Stimulated activated CD4-positive, alpha-beta T cell treated with anti-CD3 and anti-CD28 coated beads, TNF-alpha, amount 100 ng/mL, for 24 hours (primary cell): ENCODE measurements around the gene SAPCD2.
"Not testable (repeated sequence)": the region's sequence is repeated elsewhere in the genome, so short reads cannot be mapped to it uniquely, and the experiment has no call there.

Experiments
- DNase-seq, 3 experiments: peaks; one replicate each; pipeline ENCODE4 v3.0.0-alpha.2; 2020; ENCODE audit warnings: low read depth in 3 of 3

SAPCD2 gene

GRCh38 chr9:137070201-137070905 is at the start of gene SAPCD2:
TSS of gene SAPCD2 (minus strand) at chr9:137070557. CDS start at chr9:137070460, 97 bp downstream.
- peak; percentile 61 to 83 (median 68) for DNase-seq

- DNase-seq: not testable (repeated sequence)
These were observed 47.8 kb upstream of the SAPCD2 start for GRCh38 chr9:137118092-137118603.

- no peak for DNase-seq
These were observed 46.9 kb upstream of the SAPCD2 start for GRCh38 chr9:137117269-137117731.

- DNase-seq: no peak
These were observed 46.4 kb upstream of the SAPCD2 start for GRCh38 chr9:137116728-137117127.

GRCh38 chr9:137116027-137116507 is 45.7 kb upstream of the SAPCD2 start:
- no peak for DNase-seq

- no peak for DNase-seq
These were observed 45.2 kb upstream of the SAPCD2 start for GRCh38 chr9:137115394-137116026.

- peak; percentile 60 to 80 (median 65) for DNase-seq
These were observed 44.4 kb upstream of the SAPCD2 start, which contains the start of gene DPP7 for GRCh38 chr9:137114613-137115393. TSS of gene DPP7 (minus strand) at chr9:137114733. CDS start at chr9:137114713, 20 bp downstream.

GRCh38 chr9:137114220-137114612 is 43.9 kb upstream of the SAPCD2 start:
- no peak for DNase-seq

GRCh38 chr9:137113385-137114159 is 43.2 kb upstream of the SAPCD2 start:
- no peak for DNase-seq

GRCh38 chr9:137112564-137113384 is 42.4 kb upstream of the SAPCD2 start:
- DNase-seq: no peak

GRCh38 chr9:137111788-137112563 is 41.6 kb upstream of the SAPCD2 start:
- DNase-seq: no peak

GRCh38 chr9:137110911-137111787 is 40.8 kb upstream of the SAPCD2 start:
- DNase-seq: no peak

GRCh38 chr9:137110147-137110910 is 40.0 kb upstream of the SAPCD2 start:
- no peak for DNase-seq

- no peak for DNase-seq
These were observed 39.1 kb upstream of the SAPCD2 start for GRCh38 chr9:137109250-137110146.

- DNase-seq: no peak
These were observed 38.4 kb upstream of the SAPCD2 start for GRCh38 chr9:137108608-137109249.

- DNase-seq: no peak
These were observed 37.6 kb upstream of the SAPCD2 start for GRCh38 chr9:137107982-137108381.
